Measurements from ENCODE around the gene DNAJB8.

Gene DNAJB8

DNA sequence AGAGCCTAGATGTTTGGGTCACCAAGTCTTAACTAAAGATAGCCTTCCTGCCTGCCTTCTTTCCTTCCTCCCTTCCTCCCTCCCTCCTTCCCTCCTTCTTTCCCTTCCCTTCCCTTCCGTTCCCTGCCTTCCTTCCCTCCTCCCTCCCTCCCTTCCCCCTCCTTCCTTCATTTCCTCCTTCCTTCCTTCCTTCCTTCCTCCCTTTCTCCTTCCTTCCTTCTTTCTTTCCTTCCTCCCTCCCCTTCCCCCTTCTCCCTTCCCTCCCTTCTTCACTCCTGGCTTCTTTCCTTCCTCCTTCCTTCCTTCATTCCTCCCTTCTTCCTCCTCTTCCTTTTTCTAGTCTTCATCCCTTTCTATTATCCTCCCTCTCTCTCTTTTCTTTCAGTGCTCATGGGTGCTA lies 2.0 kb downstream of the DNAJB8 start:
- H3K27ac ChIP-seq (ENCODE audit: low read depth, low read length): no peak overlapping the region
- no peaks in the 10 kb centered on the region for H3K4me1 ChIP-seq (ENCODE audit: control insufficient read depth in 1 of 2, insufficient read depth in 2 of 2, low read length in 2 of 2)
- no peak overlapping the region for H3K4me3 ChIP-seq (ENCODE audit: low read depth in 1 of 2, low read length in 2 of 2)
- H3K9ac ChIP-seq (ENCODE audit: low read depth in 1 of 2, low read length in 2 of 2): no peak overlapping the region
- H3K36me3 ChIP-seq (ENCODE audit: control insufficient read depth in 1 of 2, insufficient read depth in 2 of 2, low read length in 2 of 2): no peaks in the 10 kb centered on the region
- no peaks in the 10 kb centered on the region for H3K9me3 ChIP-seq (ENCODE audit: control insufficient read depth in 1 of 2, low read length in 2 of 2)
- H3K27me3 ChIP-seq (ENCODE audit: control insufficient read depth in 1 of 2, insufficient read depth in 2 of 2, low read length in 2 of 2): peaks cover 2 to 5% of the 10 kb centered on the region in 2 donors

DNA sequence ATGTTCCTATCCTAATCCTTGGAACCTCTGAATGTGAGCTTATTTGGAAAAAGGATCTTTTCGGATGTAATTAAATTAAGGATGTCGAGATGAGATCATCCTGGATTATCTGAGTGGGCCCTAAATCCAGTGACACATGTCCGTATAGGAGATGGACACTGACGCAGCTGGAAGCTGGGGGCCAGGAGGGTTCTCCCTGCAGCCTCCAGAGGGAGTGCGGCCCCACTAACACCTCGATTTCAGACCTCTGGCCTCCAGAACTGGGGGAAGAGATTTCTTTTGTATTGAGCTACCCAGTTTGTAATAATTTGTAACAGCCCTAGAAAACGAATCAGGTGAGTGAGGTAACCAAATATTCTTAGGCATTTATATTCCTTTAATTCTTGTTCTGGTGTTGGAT lies 2.5 kb downstream of the DNAJB8 start:
- Histone ChIP-seq H3K4me1 (ENCODE audit: control insufficient read depth in 1 of 2, insufficient read depth in 2 of 2, low read length in 2 of 2) (no peaks in the 10 kb centered on the region), H3K9ac (ENCODE audit: low read depth in 1 of 2, low read length in 2 of 2) (no peak overlapping the region), H3K4me3 (ENCODE audit: low read depth in 1 of 2, low read length in 2 of 2) (no peak overlapping the region), H3K9me3 (ENCODE audit: control insufficient read depth in 1 of 2, low read length in 2 of 2) (no peaks in the 10 kb centered on the region), H3K27ac (ENCODE audit: low read depth, low read length) (no peak overlapping the region), H3K27me3 (ENCODE audit: control insufficient read depth in 1 of 2, insufficient read depth in 2 of 2, low read length in 2 of 2) (peaks cover 2 to 5% of the 10 kb centered on the region in 2 donors), H3K36me3 (ENCODE audit: control insufficient read depth in 1 of 2, insufficient read depth in 2 of 2, low read length in 2 of 2) (no peaks in the 10 kb centered on the region)

DNA sequence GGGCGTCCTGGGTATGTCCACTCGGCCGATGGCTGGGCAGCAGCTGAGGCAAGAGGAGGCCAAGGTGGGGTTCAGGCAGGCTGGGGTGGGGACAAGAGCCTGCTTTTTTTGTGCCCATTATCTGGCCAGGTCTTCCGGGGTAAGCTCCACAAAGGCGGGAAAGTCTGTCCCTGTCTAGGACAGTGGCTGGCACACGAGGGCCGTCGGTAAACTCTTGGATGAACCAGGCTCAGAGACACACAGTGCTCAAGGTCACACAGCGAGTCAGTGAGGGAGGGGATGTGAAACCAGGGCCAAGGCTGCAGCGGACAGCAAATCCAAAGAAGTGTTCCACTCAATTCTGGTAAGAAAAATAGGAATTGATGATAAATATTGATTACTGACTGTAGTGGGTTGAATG lies 2.9 kb downstream of the DNAJB8 start:
- H3K9me3 ChIP-seq (ENCODE audit: control insufficient read depth in 1 of 2, low read length in 2 of 2): no peaks in the 10 kb centered on the region
- H3K9ac ChIP-seq (ENCODE audit: low read depth in 1 of 2, low read length in 2 of 2): no peak overlapping the region
- H3K36me3 ChIP-seq (ENCODE audit: control insufficient read depth in 1 of 2, insufficient read depth in 2 of 2, low read length in 2 of 2): no peaks in the 10 kb centered on the region
- H3K4me1 ChIP-seq (ENCODE audit: control insufficient read depth in 1 of 2, insufficient read depth in 2 of 2, low read length in 2 of 2): no peaks in the 10 kb centered on the region
- H3K27me3 ChIP-seq (ENCODE audit: control insufficient read depth in 1 of 2, insufficient read depth in 2 of 2, low read length in 2 of 2): peaks cover 2 to 5% of the 10 kb centered on the region in 2 donors
- no peak overlapping the region for H3K4me3 ChIP-seq (ENCODE audit: low read depth in 1 of 2, low read length in 2 of 2)
- no peak overlapping the region for H3K27ac ChIP-seq (ENCODE audit: low read depth, low read length)

DNA sequence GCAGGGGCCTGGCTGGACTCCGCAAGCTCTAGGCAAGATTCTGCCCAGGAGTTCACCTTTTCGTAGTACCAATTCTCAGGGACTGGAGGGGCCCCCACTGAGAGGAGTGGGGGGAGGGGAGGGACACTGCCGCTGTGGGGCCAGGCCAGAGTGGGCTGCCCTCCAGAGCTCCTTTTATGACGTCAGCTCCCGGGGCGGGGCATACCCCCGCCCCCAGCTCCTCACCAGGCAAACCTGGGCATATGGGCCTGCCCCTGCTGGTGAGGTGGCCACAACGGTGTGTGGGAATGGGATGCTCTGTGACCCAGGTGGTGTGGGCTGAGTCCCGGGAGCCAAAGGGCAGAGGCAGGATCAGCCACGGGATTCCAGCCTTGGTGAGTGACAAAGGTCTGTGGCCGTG lies 3.3 kb downstream of the DNAJB8 start:
- Histone ChIP-seq H3K9me3 (ENCODE audit: control insufficient read depth in 1 of 2, low read length in 2 of 2) (no peaks in the 10 kb centered on the region), H3K4me1 (ENCODE audit: control insufficient read depth in 1 of 2, insufficient read depth in 2 of 2, low read length in 2 of 2) (no peaks in the 10 kb centered on the region), H3K36me3 (ENCODE audit: control insufficient read depth in 1 of 2, insufficient read depth in 2 of 2, low read length in 2 of 2) (no peaks in the 10 kb centered on the region), H3K9ac (ENCODE audit: low read depth in 1 of 2, low read length in 2 of 2) (no peak overlapping the region), H3K27me3 (ENCODE audit: control insufficient read depth in 1 of 2, insufficient read depth in 2 of 2, low read length in 2 of 2) (peaks cover 2 to 5% of the 10 kb centered on the region in 2 donors), H3K4me3 (ENCODE audit: low read depth in 1 of 2, low read length in 2 of 2) (no peak overlapping the region), H3K27ac (ENCODE audit: low read depth, low read length) (no peak overlapping the region)

DNA sequence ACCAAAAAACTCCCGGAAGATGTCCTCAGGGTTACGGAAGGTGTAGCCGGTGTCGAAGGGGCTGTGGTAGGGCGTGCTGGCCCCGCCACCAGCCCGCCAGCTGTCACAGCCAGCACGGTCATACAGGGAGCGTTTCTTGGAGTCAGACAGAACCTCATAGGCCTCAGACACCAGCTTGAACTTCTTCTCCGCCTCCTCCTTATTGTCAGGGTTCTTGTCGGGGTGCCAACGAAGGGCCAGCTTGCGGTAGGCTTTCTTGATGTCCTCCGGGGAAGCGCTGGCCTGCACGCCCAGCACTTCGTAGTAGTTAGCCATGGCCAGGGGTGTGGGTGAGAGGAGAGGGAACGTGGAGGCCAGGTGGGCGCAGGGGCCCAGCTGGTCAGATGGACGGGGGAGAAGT lies 3.8 kb downstream of the DNAJB8 start:
- Histone ChIP-seq H3K27ac (ENCODE audit: low read depth, low read length) (no peak overlapping the region), H3K27me3 (ENCODE audit: control insufficient read depth in 1 of 2, insufficient read depth in 2 of 2, low read length in 2 of 2) (peaks cover 3 to 5% of the 10 kb centered on the region in 2 donors), H3K9ac (ENCODE audit: low read depth in 1 of 2, low read length in 2 of 2) (no peak overlapping the region), H3K36me3 (ENCODE audit: control insufficient read depth in 1 of 2, insufficient read depth in 2 of 2, low read length in 2 of 2) (no peaks in the 10 kb centered on the region), H3K9me3 (ENCODE audit: control insufficient read depth in 1 of 2, low read length in 2 of 2) (no peaks in the 10 kb centered on the region), H3K4me3 (ENCODE audit: low read depth in 1 of 2, low read length in 2 of 2) (no peak overlapping the region), H3K4me1 (ENCODE audit: control insufficient read depth in 1 of 2, insufficient read depth in 2 of 2, low read length in 2 of 2) (no peaks in the 10 kb centered on the region)

DNA sequence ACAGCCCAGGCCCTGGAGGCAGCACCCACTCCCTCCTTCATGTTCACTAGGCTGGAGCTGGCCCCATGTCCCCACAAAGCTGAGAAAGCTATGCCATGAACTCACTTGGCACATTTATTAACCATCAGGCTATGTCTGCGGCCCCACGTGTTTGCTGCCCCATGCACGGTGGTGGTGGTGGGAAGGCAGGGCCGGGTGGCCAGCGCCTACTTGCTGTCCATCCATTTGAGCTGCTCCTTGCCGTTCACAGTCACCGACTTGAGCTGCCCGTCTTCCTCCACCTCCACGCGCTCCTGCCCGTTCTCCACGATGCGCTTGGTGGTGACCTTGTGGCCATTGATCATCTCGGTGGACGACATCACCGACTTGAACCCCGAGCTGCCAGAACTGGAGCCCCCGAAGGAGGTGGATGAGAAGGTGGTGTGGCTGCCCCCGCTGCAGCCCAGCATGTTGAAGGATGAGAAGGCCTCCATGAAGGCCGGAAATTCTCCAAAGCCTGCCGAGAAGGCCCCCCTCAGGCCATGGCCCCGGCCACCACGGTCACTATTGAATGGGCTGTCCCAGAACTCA lies 4.3 kb downstream of the DNAJB8 start:
- Histone ChIP-seq H3K4me3 (ENCODE audit: low read depth in 1 of 2, low read length in 2 of 2) (no peak overlapping the region), H3K27ac (ENCODE audit: low read depth, low read length) (no peak overlapping the region), H3K9me3 (ENCODE audit: control insufficient read depth in 1 of 2, low read length in 2 of 2) (no peaks in the 10 kb centered on the region), H3K27me3 (ENCODE audit: control insufficient read depth in 1 of 2, insufficient read depth in 2 of 2, low read length in 2 of 2) (peaks cover 5 to 6% of the 10 kb centered on the region in 2 donors), H3K4me1 (ENCODE audit: control insufficient read depth in 1 of 2, insufficient read depth in 2 of 2, low read length in 2 of 2) (no peaks in the 10 kb centered on the region), H3K36me3 (ENCODE audit: control insufficient read depth in 1 of 2, insufficient read depth in 2 of 2, low read length in 2 of 2) (no peaks in the 10 kb centered on the region), H3K9ac (ENCODE audit: low read depth in 1 of 2, low read length in 2 of 2) (no peak overlapping the region)

DNA sequence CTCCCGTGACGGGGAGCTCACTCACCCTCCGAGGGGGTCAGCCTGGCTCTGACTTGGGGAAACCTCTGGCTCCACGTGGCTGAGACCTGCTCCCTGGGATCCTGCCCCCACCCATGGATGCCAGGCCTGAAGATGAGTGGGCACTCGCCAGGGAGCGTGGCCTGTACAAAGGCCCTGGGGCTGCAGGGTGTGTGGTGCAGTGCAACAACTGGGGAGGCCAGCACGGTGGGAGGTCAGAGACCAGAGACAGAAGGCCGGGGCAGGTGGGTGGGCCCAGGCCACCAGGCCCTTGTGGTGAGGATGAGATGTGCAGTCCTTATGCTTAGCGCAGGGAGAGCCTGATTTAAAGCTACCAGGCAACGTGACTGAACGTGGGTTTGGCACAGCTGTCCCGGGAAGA lies 5.0 kb downstream of the DNAJB8 start:
- H3K4me1 ChIP-seq (ENCODE audit: control insufficient read depth in 1 of 2, insufficient read depth in 2 of 2, low read length in 2 of 2): no peaks in the 10 kb centered on the region
- H3K4me3 ChIP-seq (ENCODE audit: low read depth in 1 of 2, low read length in 2 of 2): no peak overlapping the region
- H3K27ac ChIP-seq (ENCODE audit: low read depth, low read length): no peak overlapping the region
- no peaks in the 10 kb centered on the region for H3K9me3 ChIP-seq (ENCODE audit: control insufficient read depth in 1 of 2, low read length in 2 of 2)
- H3K27me3 ChIP-seq (ENCODE audit: control insufficient read depth in 1 of 2, insufficient read depth in 2 of 2, low read length in 2 of 2): peaks cover 6 to 10% of the 10 kb centered on the region in 2 donors
- no peaks in the 10 kb centered on the region for H3K36me3 ChIP-seq (ENCODE audit: control insufficient read depth in 1 of 2, insufficient read depth in 2 of 2, low read length in 2 of 2)
- no peak overlapping the region for H3K9ac ChIP-seq (ENCODE audit: low read depth in 1 of 2, low read length in 2 of 2)

DNA sequence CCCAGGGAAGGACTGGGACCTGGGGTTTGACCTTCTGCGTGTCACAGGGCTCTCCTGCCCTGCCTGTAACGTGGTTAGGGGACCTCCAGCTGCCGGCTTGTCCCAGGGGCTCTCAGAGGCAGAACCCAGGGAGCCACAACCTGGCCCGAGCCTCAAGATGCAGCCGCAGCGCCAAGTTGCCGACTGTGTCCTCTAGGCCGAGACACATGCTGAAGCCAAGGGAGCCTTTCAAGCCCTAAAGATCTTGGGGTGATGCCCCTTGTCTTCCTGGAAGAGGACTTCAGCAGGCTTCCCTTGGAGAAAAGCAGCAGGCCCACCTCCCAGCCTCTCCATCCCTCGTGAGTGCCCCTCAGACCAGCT lies 7.2 kb downstream of the DNAJB8 start:
- no peak overlapping the region for H3K27ac ChIP-seq (ENCODE audit: low read depth, low read length)
- no peaks in the 10 kb centered on the region for H3K4me1 ChIP-seq (ENCODE audit: control insufficient read depth in 1 of 2, insufficient read depth in 2 of 2, low read length in 2 of 2)
- H3K36me3 ChIP-seq (ENCODE audit: control insufficient read depth in 1 of 2, insufficient read depth in 2 of 2, low read length in 2 of 2): no peaks in the 10 kb centered on the region
- H3K9ac ChIP-seq (ENCODE audit: low read depth in 1 of 2, low read length in 2 of 2): no peak overlapping the region
- H3K27me3 ChIP-seq (ENCODE audit: control insufficient read depth in 1 of 2, insufficient read depth in 2 of 2, low read length in 2 of 2): peaks cover 16 to 17% of the 10 kb centered on the region in 2 donors
- H3K9me3 ChIP-seq (ENCODE audit: control insufficient read depth in 1 of 2, low read length in 2 of 2): no peaks in the 10 kb centered on the region
- no peak overlapping the region for H3K4me3 ChIP-seq (ENCODE audit: low read depth in 1 of 2, low read length in 2 of 2)

DNA sequence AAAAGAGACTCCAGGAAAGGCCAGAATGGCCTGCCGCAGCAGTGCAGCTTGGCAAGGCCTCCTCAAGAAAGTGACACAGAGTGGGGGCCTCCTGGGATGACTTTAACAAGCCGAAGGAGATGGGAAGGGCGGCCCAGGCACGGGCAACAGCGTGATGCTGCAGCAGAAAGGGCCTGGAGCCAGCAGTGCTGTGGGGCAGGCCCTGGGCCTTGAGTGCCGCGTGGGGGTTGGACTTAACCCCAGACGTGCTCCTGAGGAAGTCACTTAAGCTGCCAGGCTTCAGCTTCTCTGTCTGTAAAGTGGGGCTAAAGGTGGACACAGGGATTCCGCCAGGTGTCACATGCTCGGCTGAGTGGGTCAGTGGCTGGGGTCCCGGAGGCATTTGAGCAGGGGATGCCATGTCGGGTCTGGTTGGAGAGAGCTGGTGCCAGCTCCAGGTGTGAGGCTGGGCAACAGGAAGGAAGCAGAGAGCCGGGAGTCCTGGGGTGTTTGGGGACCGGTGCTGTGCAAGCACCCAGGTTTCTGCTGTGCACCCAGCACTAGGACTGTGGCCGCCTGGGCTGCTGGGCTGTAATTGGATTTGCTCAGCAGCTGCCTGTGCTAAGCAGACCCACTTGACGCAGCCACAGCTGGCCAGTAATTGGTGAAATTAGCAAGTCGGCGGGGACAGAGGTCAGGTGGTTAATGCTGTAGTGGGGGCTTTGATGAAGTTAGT lies 7.8 kb downstream of the DNAJB8 start:
- Histone ChIP-seq H3K27ac (ENCODE audit: low read depth, low read length) (no peak overlapping the region), H3K9ac (ENCODE audit: low read depth in 1 of 2, low read length in 2 of 2) (no peak overlapping the region), H3K9me3 (ENCODE audit: control insufficient read depth in 1 of 2, low read length in 2 of 2) (no peaks in the 10 kb centered on the region), H3K36me3 (ENCODE audit: control insufficient read depth in 1 of 2, insufficient read depth in 2 of 2, low read length in 2 of 2) (no peaks in the 10 kb centered on the region), H3K27me3 (ENCODE audit: control insufficient read depth in 1 of 2, insufficient read depth in 2 of 2, low read length in 2 of 2) (peaks cover 16 to 18% of the 10 kb centered on the region in 2 donors), H3K4me3 (ENCODE audit: low read depth in 1 of 2, low read length in 2 of 2) (no peak overlapping the region), H3K4me1 (ENCODE audit: control insufficient read depth in 1 of 2, insufficient read depth in 2 of 2, low read length in 2 of 2) (no peaks in the 10 kb centered on the region)

DNA sequence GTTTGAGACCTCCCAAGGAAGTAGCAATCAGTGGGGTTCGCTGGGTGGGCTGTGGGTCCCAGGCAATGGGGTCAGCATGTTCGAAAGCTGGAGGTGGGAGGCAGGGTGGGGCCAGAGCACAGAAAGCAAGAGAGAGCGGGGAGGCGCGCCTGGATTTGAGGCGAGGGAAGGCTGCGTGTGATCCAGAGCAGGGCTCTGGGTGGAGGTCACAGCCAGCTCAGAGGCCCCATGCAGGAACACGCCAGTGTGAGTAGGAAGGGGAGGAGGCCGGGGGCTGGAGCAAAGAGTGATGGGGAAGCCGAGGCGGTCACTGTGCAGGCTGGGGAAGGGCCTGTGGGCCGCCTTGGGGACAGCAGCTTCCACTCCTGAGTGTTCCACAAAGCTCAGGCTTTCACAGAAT lies 8.8 kb downstream of the DNAJB8 start:
- Histone ChIP-seq H3K4me1 (ENCODE audit: control insufficient read depth in 1 of 2, insufficient read depth in 2 of 2, low read length in 2 of 2) (no peaks in the 10 kb centered on the region), H3K9ac (ENCODE audit: low read depth in 1 of 2, low read length in 2 of 2) (no peak overlapping the region), H3K27me3 (ENCODE audit: control insufficient read depth in 1 of 2, insufficient read depth in 2 of 2, low read length in 2 of 2) (peaks cover 16 to 18% of the 10 kb centered on the region in 2 donors), H3K36me3 (ENCODE audit: control insufficient read depth in 1 of 2, insufficient read depth in 2 of 2, low read length in 2 of 2) (no peaks in the 10 kb centered on the region), H3K27ac (ENCODE audit: low read depth, low read length) (no peak overlapping the region), H3K9me3 (ENCODE audit: control insufficient read depth in 1 of 2, low read length in 2 of 2) (no peaks in the 10 kb centered on the region), H3K4me3 (ENCODE audit: low read depth in 1 of 2, low read length in 2 of 2) (no peak overlapping the region)
